Myocyte (in vitro differentiated cells): Measurements from ENCODE around the gene FEM1B. TPM values are rescaled to one million over a fixed set of nuclear protein-coding genes. Genes with fewer than 3 reads are reported as not detected.

Experiments used
- DNase-seq: peaks from one replicate; pipeline ENCODE4 v3.0.0-alpha.2; 2012; ENCODE audit warnings: low read depth
- total RNA-seq: library from RNA; depleted of rRNA; stranded (reverse); fragments of >200 nt; gene quantifications from 2 replicates; pipeline ENCODE4 v1.2.3, GENCODE V29; 2014

The FEM1B gene
- total RNA-seq, 1 donor from 2014 or later = 58.5 TPM

DNA sequence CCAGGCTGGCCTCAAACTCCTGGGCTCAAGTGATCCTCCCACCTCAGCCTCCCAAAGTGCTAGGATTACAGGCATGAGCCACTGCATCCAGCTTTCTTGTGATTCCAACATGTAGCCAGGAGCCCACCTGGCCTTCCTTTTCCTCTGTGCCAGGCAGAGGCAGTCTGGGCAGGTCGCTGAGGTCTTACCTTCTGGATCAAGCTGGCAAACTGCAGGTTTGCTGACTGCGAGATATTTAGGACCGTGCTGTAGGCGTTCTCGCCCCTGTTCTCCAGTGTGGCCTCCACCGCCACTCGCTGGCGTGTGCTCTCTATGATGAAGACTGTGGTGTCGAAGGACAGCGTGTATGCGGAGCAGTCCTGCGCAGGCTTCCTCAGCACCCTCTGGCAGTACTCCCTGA is 42.5 kb downstream of the FEM1B start:
- no peak for DNase-seq

DNA sequence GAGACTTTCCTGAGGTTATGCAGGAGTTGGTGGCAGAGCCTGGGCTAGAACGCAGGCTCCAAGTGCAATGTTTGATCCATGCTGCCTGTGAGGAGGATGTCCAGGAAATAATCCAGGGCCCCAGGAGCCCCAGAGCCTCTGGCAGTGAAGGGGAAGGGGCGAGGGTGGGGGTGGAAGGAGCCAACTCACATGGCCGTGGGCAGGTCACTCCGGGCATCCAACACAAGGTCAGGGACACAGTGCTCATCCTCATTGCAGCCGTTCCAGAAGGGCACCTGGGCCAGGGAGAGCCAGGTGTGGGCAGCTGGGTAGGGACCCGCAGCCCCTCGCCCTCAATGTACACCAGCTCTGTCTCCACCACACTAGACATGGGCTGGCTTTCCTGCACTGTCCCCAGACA is 43.7 kb downstream of the FEM1B start:
- no peak for DNase-seq

DNA sequence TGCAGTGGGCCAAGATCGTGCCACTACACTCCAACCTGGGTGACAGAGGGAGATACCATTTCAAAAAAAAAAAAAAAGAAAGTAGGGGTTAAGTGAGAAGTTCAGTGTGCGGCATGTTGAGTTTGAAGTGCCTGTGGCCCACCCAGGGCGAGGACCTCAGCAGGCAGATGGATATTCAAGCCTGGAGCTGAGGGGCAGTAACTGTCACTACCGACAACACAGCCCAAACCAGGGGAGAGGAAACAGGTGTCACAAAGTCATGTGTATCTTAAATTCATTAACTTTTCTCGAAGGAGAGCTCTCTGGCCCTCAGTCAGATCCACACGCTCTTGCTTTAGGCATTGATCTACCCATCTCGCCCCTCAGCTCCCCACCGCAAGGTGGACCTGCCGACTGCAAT is 45.3 kb downstream of the FEM1B start:
- DNase-seq = no peak

DNA sequence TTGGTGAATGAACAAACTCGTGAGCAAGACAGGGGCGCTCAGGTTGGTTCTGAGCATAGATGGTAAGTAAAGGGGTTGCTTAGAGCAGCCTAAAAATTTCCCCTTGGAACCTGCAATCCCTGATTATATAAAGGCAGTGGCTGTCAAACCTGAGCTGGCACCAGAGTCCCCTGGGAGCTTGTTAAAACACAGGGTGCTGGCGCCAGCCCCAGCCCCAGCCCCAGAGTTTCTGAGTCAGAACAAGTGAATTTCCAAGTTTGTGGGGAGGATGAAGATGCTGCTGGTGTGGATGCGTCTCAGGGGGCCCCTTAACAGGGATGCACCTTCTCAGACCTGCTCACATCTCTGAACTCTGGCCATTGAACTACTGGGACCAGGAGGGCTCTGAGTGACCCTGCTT is 48.2 kb downstream of the FEM1B start:
- no peak for DNase-seq

DNA sequence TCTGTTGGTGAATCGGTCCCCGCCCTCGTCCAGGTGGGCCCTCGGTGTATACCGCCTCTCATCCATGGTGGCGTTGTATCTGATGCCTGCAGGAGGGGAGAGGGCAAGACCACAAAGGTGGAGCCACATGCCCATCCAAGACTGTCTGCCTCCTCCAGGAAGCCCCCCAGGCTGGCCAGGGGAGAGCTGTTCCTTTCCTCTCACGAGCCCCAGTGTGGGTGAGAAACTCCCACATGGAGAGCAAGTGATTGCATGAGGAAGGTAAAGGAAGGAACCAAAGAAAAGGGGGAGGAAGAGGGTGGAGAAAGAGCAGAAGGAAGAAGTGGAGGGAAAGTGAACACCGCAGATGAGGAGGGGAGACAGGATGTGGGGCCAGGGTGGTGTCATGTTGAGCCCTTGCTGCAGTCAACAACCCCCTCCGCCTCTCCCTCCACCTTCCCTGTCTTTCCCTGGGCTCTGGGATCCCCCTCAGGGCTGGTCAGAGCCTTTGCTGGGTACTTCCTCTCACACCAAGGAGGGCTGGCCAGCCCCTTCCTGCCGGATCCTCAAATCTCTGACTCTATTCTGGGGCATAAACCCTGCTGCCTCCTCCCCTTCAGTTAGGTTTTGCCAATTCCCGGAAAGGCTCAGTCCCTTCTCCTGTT is 49.3 kb downstream of the FEM1B start:
- no peak for DNase-seq

DNA sequence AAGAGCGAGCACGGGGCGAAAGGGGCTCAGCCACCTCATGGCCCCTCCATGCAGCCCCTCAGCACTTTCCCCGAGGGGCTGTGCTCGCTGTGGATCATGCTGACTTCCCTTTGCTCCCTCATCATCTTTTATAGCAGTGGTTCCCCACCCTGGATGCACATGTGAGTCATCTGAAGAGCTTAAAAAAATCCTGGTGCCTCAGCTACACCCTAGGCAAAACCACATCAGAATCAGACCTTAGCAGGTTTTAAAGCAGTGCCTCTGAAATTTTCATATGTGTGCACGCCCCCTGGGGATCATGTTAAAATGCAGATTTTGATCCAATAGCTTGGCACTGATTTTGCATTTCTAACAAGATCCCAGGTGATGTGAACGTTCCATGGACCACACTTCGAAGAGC is 50.9 kb downstream of the FEM1B start:
- DNase-seq = no peak

DNA sequence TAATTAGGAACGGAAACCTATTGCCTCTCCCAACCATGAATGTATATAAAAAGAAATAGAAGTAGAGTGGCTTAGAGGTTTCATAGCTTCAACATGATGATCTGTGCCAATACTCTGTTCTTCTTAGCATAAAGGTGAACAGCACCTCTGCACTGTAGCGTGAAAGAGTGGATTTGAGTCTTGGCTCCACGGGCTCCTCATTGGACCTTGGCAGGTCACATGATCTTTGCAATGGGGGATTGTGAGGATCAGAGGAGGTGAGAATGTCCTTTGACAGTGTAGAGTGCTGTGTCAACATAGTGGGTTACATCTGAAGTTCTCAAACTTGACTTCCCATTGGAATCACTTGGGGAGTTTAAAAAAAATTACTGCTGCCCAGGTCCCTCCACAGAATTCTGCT is 51.4 kb downstream of the FEM1B start:
- DNase-seq = no peak

DNA sequence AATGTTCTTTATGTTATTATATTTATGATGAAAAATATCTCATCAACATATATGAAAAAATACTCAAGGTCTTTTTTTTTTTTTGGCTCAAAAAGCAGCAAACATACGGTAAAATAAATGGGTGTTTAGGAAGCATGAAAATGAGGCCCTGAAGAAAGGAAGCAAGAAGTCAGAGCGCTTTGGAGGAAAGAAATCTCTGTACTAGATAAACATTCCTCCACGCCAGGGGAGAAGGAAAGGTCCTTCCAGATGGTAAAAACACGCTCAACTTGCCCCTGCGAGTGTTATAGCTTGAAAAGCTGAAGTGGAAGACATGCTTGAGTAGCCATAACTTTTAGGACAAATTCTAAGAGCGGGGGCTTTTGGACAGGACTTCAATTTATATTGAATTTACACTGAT is 52.9 kb downstream of the FEM1B start:
- no peak for DNase-seq

DNA sequence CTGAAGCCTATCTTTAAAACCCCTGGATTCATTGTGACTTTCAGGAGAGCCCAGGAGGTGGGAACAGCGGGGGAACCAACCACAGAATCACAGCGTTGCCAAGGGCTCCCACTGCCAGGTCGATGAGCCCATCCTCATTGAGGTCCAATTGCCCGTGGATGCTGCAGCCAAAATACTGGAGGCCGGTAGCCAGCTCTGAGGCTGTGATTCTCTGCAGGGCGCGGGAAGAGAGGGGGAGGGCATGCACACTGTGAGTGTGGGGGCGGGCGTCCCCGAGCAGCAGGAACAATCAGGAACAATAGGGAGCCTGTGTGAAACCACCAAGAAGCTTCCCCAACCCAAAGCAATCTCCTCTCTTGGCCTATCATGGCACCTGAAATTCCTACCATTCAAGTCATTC is 53.4 kb downstream of the FEM1B start:
- DNase-seq = no peak

DNA sequence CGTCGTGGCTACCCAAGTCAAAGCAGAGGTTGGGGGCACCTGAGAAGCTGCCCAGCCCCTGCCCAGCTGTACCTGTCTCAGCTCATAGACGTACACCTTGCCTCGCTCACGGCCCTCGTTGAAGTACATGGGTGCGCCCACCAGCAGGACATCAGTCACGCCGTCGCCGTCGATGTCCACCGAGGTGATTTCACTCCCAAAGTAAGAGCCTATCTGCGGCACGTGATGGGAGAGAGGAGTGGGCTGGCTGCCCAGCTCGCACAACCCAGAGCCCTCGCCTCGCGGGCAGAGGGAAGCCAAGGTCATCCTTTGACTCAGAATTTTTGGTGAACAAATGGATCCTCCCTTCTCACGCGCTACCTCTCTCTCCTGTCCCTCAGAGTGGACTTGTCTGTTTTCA is 54.7 kb downstream of the FEM1B start:
- no peak for DNase-seq

DNA sequence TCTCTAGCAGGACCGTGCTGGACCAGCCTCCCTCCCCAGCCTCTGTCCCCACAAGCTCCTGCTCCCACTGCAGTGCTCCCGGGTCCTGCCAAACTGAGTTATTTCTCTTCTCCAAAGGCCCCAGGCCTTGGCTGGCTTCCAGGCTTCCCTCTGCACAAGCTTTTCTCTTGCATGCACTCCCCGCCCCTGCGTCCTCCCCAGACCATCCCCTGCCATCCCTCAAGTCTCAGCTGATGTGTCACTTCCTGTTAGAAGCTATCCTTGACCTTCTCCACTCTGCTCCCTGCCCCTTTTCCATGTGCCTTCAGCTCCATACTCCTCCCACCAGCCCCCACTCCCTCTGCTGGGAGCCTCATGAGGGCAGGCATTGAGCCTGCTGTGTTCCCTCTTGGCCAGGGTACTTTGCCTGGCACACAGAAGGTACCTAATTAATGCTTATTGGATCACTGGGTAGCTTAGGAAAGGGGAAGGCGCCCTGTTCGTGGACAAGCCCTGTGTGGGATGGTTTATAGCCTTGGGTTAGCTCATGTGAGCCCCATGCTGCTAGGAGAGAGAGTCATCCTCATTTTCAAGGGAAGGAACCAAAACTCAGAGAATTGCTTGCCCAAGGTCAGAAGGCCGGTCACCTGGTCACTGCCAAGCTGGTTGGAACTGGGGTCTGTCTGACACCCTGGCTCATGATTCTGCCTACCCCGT is 56.4 kb downstream of the FEM1B start:
- DNase-seq = peak; percentile 55

DNA sequence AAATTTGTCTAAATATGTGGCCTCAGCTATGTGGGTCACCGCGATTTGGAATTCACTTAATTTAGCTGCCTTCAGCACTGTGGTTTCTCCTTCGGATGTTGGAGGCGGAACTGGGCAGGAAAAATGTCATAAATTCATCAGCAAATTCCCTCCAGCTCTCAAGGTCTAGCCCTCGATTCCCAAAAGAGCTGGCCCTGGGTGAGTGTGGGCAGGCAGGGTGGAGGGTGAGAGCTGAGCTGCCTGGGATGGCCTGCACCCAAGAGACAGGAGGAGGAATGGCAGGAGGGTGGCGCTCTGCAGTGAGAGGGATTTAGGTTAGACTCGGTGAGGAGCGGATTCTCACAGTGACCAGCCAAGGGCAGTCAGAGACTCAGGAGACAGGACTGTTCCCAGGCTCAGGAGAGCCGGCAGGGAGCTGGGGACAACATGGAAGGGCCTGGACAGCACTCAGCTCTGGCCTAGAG is 57.1 kb downstream of the FEM1B start:
- DNase-seq = peak; percentile 87

DNA sequence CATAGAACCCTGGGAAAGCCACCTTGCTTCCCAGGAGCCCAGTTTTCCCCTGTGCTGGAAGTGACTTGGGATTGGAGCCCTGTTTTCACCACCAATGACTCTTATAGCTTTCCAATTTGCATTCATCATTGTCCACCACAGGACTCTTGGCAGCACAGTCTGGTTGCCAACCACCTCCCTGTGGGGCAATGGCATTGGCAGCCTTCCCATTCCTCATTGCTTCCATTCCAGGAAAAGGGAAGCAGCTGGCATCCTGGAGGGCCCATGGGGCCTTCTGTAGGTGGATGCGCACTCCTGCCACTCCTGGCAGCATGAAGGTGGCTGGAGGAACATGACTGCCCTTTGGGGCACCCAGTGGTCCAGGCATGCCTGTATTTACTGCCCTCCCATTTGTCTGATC is 57.7 kb downstream of the FEM1B start:
- DNase-seq = peak; percentile 96

DNA sequence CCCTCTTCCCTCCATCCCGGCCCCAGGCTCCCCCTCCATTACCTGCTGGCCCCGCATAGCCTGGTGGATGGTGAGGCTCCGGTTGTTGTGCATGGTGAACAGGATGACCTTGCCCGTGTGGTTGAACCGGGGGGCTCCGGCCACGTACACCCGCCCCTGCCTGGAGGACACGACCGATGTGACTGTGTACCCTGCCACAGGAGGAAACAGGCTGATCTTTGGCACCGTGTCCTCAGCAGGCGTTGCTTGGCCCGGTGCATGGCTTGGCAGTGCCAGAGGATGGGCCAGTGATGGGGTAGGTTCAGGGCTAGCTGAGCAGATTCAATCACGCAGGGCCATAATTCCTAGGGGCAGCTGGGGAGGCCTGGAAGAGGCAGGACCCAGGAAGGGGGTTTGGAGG is 58.1 kb downstream of the FEM1B start:
- no peak for DNase-seq

DNA sequence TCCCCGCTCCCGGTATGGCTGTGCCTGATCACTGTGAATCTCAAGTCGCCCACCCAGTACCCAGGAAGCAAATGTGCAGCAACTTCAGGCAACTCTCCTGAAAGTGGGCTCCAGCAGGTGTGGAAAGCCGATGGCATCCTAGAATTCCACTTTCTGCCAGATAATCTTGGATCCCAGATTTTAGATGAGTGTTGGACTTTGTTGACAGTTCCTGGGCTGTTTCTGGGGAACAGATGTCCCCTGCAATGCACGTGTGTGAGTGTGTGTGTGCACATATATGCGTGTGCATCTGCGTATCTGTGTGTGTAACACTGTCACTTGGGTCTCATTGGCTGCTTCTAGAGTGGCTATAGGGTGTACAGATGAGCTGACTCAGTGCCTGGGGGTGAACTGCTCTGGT is 59.0 kb downstream of the FEM1B start:
- no peak for DNase-seq

DNA sequence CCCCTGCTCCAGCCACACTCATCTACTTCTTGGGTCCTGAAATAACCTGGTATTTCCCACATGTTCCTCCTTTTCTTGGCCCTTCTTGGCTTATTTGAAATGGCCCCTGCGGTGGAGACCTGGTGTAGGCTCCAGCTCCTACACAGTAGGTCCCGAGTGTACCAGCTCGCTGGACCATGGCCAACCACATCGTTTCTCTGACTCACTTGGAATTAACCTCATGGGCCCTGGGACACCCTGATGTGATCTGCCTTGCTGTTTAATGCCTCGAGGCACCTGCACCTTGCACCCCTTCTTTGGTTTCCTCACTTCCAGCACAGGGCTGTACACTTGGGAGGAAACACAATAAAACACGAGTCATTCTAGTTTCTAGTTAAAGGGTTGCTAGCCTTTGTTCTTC is 60.3 kb downstream of the FEM1B start:
- peak; percentile 42 for DNase-seq

DNA sequence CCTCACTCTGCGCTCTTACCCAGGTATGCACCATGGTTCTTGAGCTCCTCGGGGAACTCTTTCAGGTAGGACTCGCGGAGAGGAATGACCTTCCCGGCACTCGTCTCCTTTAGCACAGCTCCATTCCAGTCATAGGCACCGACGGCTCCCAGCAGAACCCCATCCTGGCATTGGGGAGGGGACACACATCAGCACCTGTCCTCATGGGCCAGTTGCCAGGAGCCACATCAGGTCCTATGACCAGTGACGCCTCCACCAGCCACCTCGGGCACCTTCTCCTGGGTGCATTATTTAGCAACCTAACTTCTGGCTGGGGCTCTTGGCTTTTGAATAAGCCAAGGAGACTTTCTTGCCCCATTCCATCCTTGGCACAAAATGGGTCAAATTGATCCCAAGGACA is 61.9 kb downstream of the FEM1B start:
- DNase-seq = no peak

DNA sequence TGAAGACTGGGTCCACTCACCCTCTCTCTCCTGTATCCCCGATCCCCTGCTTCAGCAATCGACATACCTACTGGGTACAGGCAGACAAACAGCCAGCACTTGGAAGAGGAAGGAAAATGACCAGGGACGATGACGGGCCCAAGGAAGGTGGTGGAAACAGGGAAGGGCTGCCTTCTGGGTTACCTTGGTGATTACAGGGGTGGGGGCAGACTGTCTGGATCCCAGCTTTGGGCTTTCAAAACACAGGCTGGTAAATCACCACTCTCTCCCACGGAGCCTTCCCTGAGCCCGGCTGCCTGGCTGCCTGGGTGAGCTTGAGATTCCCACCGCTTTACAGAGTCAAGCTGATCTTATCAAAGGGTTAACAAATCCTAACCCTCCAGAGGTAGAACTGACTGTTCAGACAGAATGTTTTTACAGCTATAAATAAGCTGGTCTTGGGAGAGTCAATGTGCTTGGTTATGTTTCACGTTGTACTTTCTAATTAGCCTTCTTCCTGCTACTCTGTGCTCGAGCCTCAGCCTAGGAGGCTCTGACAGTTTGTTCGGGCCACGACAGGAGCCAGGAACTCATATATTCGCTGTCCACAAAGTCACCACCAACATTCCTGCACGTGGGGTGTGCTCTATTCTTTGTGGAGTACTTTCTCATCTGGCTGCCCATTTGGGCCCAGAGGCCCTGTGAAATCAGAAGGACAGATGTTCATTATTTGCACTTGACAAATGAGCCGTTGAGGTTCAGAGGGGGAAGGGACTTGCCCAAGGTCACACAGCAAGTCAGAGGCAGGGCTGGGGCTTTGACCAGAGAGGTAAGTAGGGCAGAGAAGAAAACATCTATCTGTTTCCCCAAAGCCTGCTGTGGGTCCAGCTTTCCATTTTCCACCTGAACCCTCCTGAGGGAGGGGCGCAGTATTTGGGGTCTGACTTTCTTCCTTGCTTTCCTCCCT is 63.5 kb downstream of the FEM1B start:
- peak; percentile 73 for DNase-seq

DNA sequence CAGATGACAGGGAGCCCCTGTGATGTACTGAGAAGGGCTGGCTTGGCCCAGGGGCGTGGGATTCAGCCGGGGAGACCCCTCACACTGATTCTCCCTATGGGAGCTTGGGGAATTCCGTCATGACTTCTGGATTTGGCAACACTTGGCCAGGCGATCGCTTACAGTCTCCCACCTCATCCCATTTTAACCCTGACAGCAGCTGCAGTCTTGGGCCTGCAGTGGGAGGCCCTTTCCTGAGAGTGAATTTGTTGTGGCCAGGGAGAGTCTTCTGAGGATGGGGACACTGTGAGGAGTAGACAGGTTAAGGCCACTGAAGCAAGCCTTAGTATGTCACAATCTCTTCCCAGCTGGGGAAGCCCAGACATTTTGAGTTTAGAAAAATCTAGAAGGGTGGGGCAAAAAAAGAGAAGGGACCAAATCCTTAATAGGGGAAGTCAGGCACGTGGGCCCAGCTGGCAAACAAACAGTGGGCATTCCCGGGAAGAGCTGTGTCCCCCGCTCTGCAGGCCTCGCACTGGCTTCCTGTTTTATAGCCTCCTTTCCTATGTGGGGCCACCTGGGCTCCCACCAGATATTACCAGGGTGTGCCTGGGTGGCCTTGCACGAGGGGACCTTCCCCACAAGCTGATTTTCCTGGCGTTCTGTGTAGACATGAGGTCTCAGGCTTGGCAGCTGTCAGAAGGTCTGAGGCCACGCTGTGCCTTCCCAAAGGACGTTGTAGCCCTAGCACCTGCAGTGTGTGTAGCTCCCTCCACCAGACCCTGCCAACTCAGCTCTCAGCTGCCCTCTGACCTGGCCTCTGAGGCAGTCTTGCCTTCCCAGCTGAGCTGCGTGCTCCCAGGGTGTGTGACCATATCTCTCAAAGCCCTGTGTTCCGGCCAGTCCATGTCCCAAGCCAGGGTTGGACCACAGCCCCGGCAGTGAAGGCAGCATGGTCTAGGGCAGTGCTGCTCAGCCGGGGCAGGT is 64.5 kb downstream of the FEM1B start:
- peak; percentile 85 for DNase-seq

DNA sequence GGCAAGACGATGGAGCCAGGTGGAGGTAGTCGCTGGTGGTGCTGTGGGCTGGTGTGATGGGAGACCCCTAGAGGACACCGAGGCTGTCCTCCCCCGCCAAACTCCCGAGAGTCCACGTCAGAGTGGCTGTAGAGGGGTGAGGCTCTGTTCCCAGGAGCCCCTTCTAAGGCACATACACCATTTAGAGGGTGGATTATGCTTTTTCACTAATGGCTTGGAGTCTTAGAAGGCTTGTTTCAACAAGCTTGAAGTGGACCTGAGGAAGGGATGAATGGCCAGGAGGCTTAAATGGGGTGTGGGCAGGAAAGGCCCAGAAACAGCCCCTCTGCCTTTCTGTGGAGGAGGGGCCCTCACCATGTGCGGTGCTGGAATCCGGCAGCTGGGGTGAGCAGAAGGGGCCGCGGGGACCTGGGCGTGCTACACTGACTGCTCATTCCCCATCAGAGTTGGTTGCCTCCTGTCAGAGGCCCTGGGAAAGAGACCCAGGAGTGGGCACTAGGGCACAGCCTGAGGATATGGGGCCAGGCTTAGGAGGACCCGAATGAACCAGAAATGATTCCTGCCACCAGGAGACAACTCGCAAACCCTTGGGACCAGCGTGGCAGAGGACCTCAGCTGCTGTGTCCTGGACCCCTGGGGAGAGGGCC is 66.2 kb downstream of the FEM1B start:
- DNase-seq = no peak
